ENCODE data around the gene FBXO7.

Gene FBXO7

DNA sequence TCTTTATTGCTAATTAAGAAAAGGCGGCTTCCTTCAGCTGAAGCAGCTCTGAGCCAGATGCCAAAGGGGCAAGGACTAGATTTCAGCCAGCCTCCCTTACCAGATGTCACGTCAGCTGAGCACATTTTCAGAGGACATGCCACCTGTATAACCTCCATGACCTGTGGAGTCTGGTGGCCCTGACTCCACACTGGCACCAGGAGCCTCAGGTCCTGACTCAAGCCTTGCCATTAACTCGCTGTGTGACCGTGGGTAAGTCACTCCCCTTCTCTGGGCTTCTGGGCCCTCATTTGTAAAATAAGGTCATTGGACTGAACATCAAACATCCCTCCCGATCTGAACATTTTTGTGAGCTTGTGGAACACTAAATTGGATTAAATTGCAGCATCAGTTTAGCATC lies 46.0 kb downstream of the FBXO7 start:
- H2AFZ ChIP-seq (ENCODE audit: low read length): no peak overlapping the region
- H3K4me2 ChIP-seq (ENCODE audit: low read depth, low read length): no peak overlapping the region
- H3K9ac ChIP-seq (ENCODE audit: low read length): no peak overlapping the region
- H3K4me3 ChIP-seq (ENCODE audit: low read length): no peak overlapping the region
- H4K20me1 ChIP-seq (ENCODE audit: insufficient read depth, low read length): no peaks in the 10 kb centered on the region
- no peaks in the 10 kb centered on the region for H3F3A ChIP-seq (ENCODE audit: insufficient read depth, low read length)
- no peaks in the 10 kb centered on the region for H3K4me1 ChIP-seq (ENCODE audit: low read length)
- H3K27me3 ChIP-seq (replicated peaks; ENCODE audit: insufficient read depth, low read length): no peaks in the 10 kb centered on the region
- no peaks in the 10 kb centered on the region for H3K9me2 ChIP-seq (replicated peaks; ENCODE audit: insufficient read depth, low read length)
- H3K27ac ChIP-seq (ENCODE audit: low read length): no peak overlapping the region
- no peak for DNase-seq
- H3K36me3 ChIP-seq (replicated peaks; ENCODE audit: insufficient read depth, low read length): no peaks in the 10 kb centered on the region
- no peaks in the 10 kb centered on the region for H3K9me3 ChIP-seq (replicated peaks; ENCODE audit: insufficient read depth, low read length)
- TF ChIP-seq EZH2phosphoT487 (IDR thresholded peaks at IDR 0.05; ENCODE audit: low read length): no peak
- TF ChIP-seq EZH2 (optimal IDR thresholded peaks at IDR 0.05; ENCODE audit: low read depth, low read length): no peak
- TF ChIP-seq, protein P1, sequence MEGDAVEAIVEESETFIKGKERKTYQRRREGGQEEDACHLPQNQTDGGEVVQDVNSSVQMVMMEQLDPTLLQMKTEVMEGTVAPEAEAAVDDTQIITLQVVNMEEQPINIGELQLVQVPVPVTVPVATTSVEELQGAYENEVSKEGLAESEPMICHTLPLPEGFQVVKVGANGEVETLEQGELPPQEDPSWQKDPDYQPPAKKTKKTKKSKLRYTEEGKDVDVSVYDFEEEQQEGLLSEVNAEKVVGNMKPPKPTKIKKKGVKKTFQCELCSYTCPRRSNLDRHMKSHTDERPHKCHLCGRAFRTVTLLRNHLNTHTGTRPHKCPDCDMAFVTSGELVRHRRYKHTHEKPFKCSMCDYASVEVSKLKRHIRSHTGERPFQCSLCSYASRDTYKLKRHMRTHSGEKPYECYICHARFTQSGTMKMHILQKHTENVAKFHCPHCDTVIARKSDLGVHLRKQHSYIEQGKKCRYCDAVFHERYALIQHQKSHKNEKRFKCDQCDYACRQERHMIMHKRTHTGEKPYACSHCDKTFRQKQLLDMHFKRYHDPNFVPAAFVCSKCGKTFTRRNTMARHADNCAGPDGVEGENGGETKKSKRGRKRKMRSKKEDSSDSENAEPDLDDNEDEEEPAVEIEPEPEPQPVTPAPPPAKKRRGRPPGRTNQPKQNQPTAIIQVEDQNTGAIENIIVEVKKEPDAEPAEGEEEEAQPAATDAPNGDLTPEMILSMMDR (IDR thresholded peaks at IDR 0.05; ENCODE audit: low read length): no peak
- no peaks in the 10 kb centered on the region for H3K79me2 ChIP-seq (ENCODE audit: low read length)

DNA sequence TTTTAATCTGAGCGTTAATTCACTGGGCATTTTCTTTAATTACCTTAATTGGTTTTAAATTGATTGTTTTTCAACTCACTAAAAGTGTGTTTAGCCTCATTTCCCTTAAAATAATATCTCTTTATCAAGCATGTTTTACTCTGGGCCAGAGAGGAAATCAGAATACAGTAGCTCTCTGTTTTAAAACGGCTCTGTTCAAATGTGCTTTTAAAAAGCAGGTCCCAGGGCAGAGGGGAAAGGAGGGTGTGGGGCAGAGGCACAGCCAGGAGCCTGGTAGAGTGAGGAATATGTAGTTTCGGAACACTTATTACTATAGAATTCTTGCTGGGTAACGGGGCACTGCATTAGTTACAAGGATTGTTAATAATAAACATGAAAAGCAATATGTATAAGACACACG lies 47.6 kb downstream of the FBXO7 start:
- Histone ChIP-seq H3K36me3 (replicated peaks; ENCODE audit: insufficient read depth, low read length) (no peaks in the 10 kb centered on the region), H3K4me3 (ENCODE audit: low read length) (no peak overlapping the region)

DNA sequence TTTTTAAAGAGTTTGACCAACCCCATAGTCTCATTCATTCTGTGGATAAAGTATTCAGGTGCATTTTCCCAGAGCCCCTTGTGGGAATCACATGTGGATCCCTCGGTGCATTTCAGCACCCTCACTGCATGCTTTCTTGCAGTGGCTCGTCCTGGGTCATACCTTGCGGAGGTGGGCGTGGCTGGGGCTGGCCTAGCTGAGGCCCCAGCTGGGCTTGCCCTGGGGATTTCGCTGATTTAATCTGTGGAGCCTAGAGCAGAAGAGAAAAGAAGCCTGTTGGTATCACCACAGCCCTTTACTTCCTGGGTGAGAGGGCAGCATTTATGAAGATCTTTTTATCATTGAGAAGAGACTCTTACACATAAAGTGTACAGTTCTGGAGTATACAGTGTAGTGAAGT lies 53.1 kb downstream of the FBXO7 start:
- H3K9ac ChIP-seq (ENCODE audit: low read length): no peak overlapping the region
- H3K27me3 ChIP-seq (replicated peaks; ENCODE audit: insufficient read depth, low read length): no peaks in the 10 kb centered on the region
- H3F3A ChIP-seq (ENCODE audit: insufficient read depth, low read length): no peaks in the 10 kb centered on the region
- no peak overlapping the region for H3K4me3 ChIP-seq (ENCODE audit: low read length)
- no peak overlapping the region for H3K4me2 ChIP-seq (ENCODE audit: low read depth, low read length)
- no peaks in the 10 kb centered on the region for H3K4me1 ChIP-seq (ENCODE audit: low read length)
- H3K36me3 ChIP-seq (replicated peaks; ENCODE audit: insufficient read depth, low read length): no peaks in the 10 kb centered on the region
- H3K79me2 ChIP-seq (ENCODE audit: low read length): no peaks in the 10 kb centered on the region
- H4K20me1 ChIP-seq (ENCODE audit: insufficient read depth, low read length): no peaks in the 10 kb centered on the region
- no peaks in the 10 kb centered on the region for H3K9me2 ChIP-seq (replicated peaks; ENCODE audit: insufficient read depth, low read length)
- no peak for DNase-seq
- no peaks in the 10 kb centered on the region for H3K9me3 ChIP-seq (replicated peaks; ENCODE audit: insufficient read depth, low read length)
- H3K27ac ChIP-seq (ENCODE audit: low read length): no peak overlapping the region
- TF ChIP-seq EZH2 (optimal IDR thresholded peaks at IDR 0.05; ENCODE audit: low read depth, low read length) (no peak), EZH2phosphoT487 (IDR thresholded peaks at IDR 0.05; ENCODE audit: low read length) (no peak)
- TF ChIP-seq, protein P1 (IDR thresholded peaks at IDR 0.05; ENCODE audit: low read length): no peak
- no peak overlapping the region for H2AFZ ChIP-seq (ENCODE audit: low read length)

More for the DNA sequence above, 47.6 kb downstream of the FBXO7 start:
- Histone ChIP-seq H3K4me2 (ENCODE audit: low read depth, low read length) (no peak overlapping the region), H3K27me3 (replicated peaks; ENCODE audit: insufficient read depth, low read length) (no peaks in the 10 kb centered on the region), H3K9ac (ENCODE audit: low read length) (no peak overlapping the region), H3K79me2 (ENCODE audit: low read length) (no peaks in the 10 kb centered on the region), H2AFZ (ENCODE audit: low read length) (no peak overlapping the region), H3F3A (ENCODE audit: insufficient read depth, low read length) (no peaks in the 10 kb centered on the region), H3K4me1 (ENCODE audit: low read length) (no peaks in the 10 kb centered on the region), H3K9me3 (replicated peaks; ENCODE audit: insufficient read depth, low read length) (no peaks in the 10 kb centered on the region), H4K20me1 (ENCODE audit: insufficient read depth, low read length) (no peaks in the 10 kb centered on the region), H3K27ac (ENCODE audit: low read length) (no peak overlapping the region), H3K9me2 (replicated peaks; ENCODE audit: insufficient read depth, low read length) (no peaks in the 10 kb centered on the region)
- DNase-seq: no peak
- TF ChIP-seq EZH2phosphoT487 (IDR thresholded peaks at IDR 0.05; ENCODE audit: low read length): no peak
- TF ChIP-seq, protein P1 (IDR thresholded peaks at IDR 0.05; ENCODE audit: low read length): no peak
- no peak for TF ChIP-seq EZH2 (optimal IDR thresholded peaks at IDR 0.05; ENCODE audit: low read depth, low read length)

All from MM.1S (cell line).